HG03469 (cell line): ENCODE data around the gene WIPF2.
"Not testable (repeated sequence)": the region's sequence is repeated elsewhere in the genome, so short reads cannot be mapped to it uniquely, and the experiment has no call there.

Experiments used
- ATAC-seq: cut with Tn5 transposase; IDR thresholded peaks from one replicate; pipeline ENCODE4 v1.9.1; 2021; ENCODE audit warnings: mild to moderate bottlenecking, moderate library complexity, moderate number of reproducible peaks; ENCODE audit not compliant: unreplicated experiment

Gene WIPF2

DNA sequence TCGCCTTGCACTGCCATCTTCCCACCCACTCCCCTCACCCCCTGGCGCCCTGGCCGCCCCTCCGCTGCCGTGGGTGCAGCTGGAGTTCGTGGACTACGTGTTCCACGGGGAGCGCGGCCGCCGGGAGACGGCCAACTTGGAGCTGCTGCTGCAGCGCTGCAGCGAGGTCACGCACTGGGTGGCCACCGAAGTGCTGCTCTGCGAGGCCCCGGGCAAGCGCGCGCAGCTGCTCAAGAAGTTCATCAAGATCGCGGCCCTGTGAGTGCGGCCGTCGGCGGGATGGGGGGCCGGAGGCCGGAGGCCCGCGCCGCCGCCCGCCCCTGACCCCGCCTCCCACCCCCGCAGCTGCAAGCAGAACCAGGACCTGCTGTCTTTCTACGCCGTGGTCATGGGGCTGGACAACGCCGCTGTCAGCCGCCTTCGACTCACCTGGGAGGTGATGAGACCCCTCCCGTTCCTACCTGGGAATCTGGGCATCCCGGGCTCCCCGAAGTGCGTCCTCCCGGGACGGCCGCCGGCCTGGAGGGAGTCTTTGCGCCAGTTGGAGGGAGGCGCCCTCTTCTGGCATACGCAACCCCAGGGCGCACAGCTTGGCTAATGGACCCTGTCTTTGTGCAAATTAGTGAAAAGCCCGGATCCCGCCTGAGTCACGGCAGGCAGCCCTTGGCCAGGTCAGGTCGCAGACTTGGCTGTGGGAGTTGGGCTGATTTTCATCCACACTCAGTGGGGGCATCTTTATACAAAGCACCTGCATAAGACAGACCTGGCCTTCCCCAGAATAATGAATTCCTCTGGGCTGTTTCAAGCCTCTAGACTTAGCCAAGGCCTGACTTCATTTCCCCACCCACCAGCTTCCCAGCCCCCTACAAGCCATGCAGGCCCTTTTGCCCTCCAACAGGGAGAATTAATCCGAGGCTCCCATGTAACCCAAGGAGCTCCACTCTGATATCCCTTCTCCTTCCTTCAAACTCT lies 27.6 kb upstream of the WIPF2 start:
- ATAC-seq = no peak

DNA sequence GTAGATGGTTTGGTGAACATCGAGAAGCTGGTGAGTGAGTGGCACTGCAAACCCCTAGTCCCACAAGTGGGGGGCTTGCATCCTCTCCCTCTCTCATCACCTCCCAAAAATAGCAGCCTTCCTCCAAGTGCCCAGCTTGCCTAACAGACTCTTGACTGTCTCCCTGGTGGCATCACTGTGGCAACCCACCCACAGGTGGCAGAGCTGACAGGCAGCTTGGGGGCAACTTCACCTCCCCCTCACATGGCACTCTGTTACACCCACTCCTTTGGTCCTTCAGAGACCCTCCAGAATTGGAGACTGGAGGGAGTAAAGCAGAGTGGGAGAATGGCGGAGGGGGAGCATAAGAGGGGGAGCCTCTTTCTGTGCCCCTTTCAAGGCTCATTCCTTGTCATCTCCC lies 26.1 kb upstream of the WIPF2 start:
- no peak for ATAC-seq

DNA sequence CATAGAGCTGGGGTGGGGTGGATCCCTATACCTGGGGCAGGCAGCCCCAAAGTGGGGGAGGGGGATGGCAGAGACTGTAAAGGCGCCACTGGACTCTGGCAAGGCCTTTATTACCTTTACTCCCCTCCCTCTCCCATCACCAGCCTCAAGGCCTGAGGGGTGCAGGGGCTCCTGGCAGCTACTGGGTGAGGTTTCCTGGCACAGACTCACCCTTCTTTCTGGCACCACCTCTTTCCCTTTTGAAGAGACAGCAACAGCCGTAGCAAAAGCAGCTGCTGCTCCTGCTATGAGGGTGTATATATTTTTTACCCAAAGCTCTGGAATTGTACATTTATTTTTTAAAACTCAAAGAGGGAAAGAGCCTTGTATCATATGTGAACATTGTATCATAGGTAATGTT lies 24.3 kb upstream of the WIPF2 start:
- ATAC-seq = no peak

DNA sequence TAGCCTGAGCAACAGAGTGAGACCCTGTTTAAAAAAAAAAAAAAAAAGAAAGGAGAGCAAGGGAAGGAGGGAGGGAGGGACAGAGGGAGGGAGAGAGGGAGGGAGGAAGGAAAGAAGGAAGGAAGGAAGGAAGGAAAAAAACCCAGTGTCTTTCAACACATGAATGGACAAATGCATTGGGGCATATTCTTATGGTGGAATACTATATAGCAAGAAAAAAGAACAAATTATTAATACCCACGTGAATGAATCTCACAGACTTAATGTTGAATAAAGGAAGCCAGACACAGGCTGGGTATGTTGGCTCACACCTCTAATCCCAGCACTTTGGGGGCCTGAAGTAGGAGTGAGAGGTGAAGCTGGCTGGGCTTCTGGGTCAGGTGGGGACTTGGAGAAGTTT lies 21.6 kb upstream of the WIPF2 start:
- ATAC-seq = no peak

GRCh38 chr17:40197965-40198456 lies 21.1 kb upstream of the WIPF2 start:
- not testable (repeated sequence) for ATAC-seq

GRCh38 chr17:40198576-40198975 lies 20.5 kb upstream of the WIPF2 start:
- ATAC-seq = no peak

- ATAC-seq = no peak
These were observed 16.0 kb upstream of the WIPF2 start for GRCh38 chr17:40203131-40203530.

DNA sequence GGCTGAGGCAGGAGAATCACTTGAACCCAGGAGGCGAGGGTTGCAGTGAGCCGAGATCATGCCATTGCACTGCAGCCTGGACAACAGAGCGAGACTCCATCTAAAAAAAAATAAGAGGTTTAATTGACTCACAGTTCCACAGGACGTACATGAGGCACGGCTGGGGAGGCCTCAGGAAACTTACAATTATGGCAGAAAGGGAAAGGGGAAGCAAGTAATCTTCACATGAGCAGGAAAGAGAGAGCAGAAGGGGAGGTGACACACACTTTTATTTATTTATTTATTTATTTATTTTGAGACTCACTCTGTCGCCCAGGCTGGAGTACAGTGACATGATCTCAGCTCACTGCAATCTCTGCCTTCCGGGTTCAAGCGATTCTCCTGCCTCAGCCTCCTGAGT lies 12.9 kb upstream of the WIPF2 start:
- not testable (repeated sequence) for ATAC-seq

DNA sequence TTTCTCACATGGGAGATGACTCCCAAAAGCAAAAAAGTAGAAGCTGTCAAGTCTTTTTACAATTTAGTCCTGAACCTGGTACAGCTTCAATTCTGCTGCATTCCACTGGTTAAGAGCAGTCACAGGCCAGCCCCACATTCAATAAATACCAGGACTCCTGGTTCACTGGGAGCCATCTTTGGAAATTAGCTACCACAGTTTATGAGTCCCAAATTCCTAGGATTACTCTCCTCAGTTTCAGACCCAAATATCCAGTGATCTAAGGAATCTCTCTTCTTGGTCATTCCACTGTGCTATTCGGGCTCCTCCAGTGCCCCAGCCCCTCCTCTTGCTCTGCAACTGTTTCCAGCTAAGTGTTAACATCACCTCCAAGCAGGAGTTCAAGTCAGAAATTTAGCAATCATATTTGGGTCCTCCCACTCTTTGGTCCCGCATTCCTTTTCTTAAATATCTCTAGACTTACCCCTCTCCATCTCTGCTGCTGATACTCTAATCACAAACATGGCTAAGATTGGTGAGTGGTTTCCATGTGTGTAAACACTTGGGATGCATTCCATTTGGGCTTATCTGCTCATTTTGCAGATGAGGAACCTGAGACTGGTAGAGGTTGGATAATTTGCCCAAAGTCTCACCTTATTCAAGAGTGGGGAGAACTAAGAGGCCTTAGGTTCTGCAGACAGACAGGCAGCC lies 9.6 kb upstream of the WIPF2 start:
- no peak for ATAC-seq

DNA sequence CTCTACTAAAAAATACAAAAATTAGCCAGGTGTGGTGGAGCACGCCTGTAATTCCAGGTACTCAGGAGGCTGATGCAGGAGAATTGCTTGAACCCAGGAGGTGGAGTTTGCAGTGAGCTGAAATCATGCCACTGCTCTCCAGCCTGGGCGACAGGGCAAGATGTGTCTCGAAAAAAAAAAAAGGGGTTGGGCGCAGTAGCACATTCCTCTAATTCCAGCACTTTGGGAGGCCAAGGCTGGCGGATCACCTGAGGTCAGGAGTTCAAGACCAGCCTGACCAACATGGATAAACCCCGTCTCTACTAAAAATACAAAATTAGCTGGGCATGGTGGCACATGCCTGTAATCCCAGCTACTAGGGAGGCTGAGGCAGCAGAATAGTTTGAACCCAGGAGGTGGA lies 5.2 kb upstream of the WIPF2 start:
- ATAC-seq = not testable (repeated sequence)

- ATAC-seq = no peak
These were observed 931 bp upstream of the WIPF2 start for GRCh38 chr17:40218006-40218739.

GRCh38 chr17:40219594-40220338 lies 662 bp downstream of the WIPF2 start:
- ATAC-seq = no peak

GRCh38 chr17:40224718-40225550 lies 5.8 kb downstream of the WIPF2 start:
- ATAC-seq = no peak

- not testable (repeated sequence) for ATAC-seq
These were observed 10.0 kb downstream of the WIPF2 start for GRCh38 chr17:40229146-40229545.

DNA sequence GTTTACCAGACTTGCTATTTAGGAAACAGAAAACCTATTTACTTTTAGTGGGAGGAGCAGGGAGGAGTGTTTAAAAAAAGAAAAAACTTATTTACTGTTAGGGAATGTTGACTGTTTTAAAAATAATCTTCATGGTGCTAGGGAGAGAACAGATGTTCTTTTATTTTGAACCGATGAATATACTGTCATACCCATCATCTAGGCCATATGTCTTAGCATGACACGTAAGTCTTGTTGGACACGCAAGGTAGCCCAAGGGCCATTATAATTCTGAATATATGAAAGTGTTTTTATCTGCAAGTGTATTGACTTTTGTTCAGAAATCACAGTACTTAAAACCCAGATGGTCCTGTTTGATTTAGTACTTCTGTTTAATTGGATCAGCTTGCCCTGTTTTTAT lies 11.6 kb downstream of the WIPF2 start:
- ATAC-seq = no peak

DNA sequence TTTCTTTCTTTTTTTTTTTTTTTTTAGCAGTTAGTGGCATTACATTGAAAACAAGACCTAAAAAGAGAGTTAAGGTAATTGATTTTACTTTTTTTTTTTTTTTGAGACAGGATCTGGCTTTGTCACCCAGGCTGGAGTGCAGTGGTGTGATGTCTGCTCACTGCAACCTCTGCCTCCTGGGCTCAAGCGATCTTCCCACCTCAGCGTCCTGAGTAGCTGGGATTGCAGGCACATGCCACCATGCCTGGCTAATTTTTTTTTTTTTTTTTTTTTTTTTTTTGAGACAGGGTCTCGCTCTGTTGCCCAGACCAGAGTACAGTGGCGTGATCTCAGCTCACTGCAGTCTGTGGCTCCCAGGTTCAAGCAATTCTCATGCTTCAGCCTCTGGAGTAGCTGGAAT lies 12.8 kb downstream of the WIPF2 start:
- not testable (repeated sequence) for ATAC-seq

- ATAC-seq = no peak
These were observed 22.2 kb downstream of the WIPF2 start for GRCh38 chr17:40241252-40241834.

DNA sequence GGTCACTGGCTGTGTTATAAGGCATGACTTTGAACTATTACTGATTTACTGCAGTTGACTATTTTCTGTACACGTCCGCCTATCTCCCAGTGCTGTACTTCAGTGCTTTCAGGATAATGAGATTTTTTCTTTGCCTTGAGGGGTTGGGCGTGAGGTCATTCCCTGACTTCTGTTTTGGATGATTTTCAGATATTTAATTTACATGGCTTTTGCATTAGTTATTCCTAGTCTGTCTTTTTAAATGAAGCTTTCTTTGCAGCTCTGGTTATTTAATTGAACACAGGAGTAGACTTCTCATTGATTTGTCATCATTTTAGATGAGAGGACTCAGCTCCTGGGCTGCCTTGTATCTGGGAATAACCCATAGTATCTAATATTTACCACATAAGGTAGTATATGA lies 23.7 kb downstream of the WIPF2 start:
- no peak for ATAC-seq

GRCh38 chr17:40243761-40244160 lies 24.7 kb downstream of the WIPF2 start:
- ATAC-seq = no peak
